Karpas-422 (cell line): Measurements from ENCODE around the gene CCL22. TPM values are rescaled to one million over a fixed set of nuclear protein-coding genes. Genes with fewer than 3 reads are reported as not detected.
"Not testable (repeated sequence)": the region's sequence is repeated elsewhere in the genome, so short reads cannot be mapped to it uniquely, and the experiment has no call there.

ENCODE experiments used
- DNase-seq: peaks from one replicate; pipeline ENCODE4 v3.0.0-alpha.2; 2015
- H2AFZ ChIP-seq: fragments of 200-600 bp; sonication (generic); 2 replicates; pipeline ENCODE4 v1.6.1; 2014; ENCODE audit warnings: antibody characterized with exemption, low read length, mixed read lengths
- H3K27ac ChIP-seq: fragments of 200-600 bp; sonication (generic); 2 replicates; pipeline ENCODE4 v1.5.1; 2014; ENCODE audit warnings: mild to moderate bottlenecking, low read length, moderate library complexity
- H3K27me3 ChIP-seq: fragments of 200-600 bp; sonication (generic); 2 replicates; pipeline ENCODE4 v1.6.1; 2014; ENCODE audit warnings: low read length, mixed read lengths
- H3K36me3 ChIP-seq: fragments of 200-600 bp; sonication (generic); 2 replicates; pipeline ENCODE4 v1.6.1; 2014; ENCODE audit warnings: low read length, mixed read lengths; ENCODE audit not compliant: insufficient read depth
- H3K4me1 ChIP-seq: fragments of 200-600 bp; sonication (generic); 2 replicates; pipeline ENCODE4 v1.6.1; 2014; ENCODE audit warnings: mild to moderate bottlenecking, low read length, mixed read lengths
- H3K4me2 ChIP-seq: fragments of 200-600 bp; sonication (generic); 2 replicates; pipeline ENCODE4 v1.6.1; 2014; ENCODE audit warnings: low read length, low read depth, mild to moderate bottlenecking; ENCODE audit not compliant: poor library complexity, severe bottlenecking
- H3K4me3 ChIP-seq: fragments of 200-600 bp; sonication (generic); 2 replicates; pipeline ENCODE4 v1.5.1; 2014; ENCODE audit warnings: mild to moderate bottlenecking, antibody characterized with exemption, low read length, mixed read lengths
- H3K79me2 ChIP-seq: fragments of 200-600 bp; sonication (generic); 2 replicates; pipeline ENCODE4 v1.6.1; 2014; ENCODE audit warnings: mild to moderate bottlenecking, low read length, mixed read lengths
- H3K9ac ChIP-seq: fragments of 200-600 bp; sonication (generic); 2 replicates; pipeline ENCODE4 v1.6.0; 2014; ENCODE audit warnings: low read length
- H3K9me2 ChIP-seq: fragments of 200-600 bp; sonication (generic), shearing (Covaris generic); replicated peaks from 2 replicates; pipeline ENCODE4 v1.6.0; 2014; ENCODE audit warnings: mild to moderate bottlenecking, low read length, moderate library complexity; ENCODE audit not compliant: insufficient read depth
- H3K9me3 ChIP-seq: fragments of 300-700, 200-600 bp; sonication (generic); 2 replicates; pipeline ENCODE4 v1.6.1; 2014; ENCODE audit warnings: low read length, mixed read lengths
- H4K20me1 ChIP-seq: fragments of 200-600 bp; sonication (generic); 2 replicates; pipeline ENCODE4 v1.6.1; 2014; ENCODE audit warnings: mild to moderate bottlenecking, antibody characterized with exemption, low read length, low read depth; ENCODE audit not compliant: insufficient read depth
- total RNA-seq: library from RNA; depleted of rRNA; stranded (reverse); fragments of >200 nt; shearing (Covaris generic); gene quantifications from 2 replicates; pipeline ENCODE4 v1.2.3, GENCODE V29; 2014; ENCODE audit warnings: low replicate concordance

The CCL22 gene
- total RNA-seq, 1 experiment from 2014 or later = not detected

DNA sequence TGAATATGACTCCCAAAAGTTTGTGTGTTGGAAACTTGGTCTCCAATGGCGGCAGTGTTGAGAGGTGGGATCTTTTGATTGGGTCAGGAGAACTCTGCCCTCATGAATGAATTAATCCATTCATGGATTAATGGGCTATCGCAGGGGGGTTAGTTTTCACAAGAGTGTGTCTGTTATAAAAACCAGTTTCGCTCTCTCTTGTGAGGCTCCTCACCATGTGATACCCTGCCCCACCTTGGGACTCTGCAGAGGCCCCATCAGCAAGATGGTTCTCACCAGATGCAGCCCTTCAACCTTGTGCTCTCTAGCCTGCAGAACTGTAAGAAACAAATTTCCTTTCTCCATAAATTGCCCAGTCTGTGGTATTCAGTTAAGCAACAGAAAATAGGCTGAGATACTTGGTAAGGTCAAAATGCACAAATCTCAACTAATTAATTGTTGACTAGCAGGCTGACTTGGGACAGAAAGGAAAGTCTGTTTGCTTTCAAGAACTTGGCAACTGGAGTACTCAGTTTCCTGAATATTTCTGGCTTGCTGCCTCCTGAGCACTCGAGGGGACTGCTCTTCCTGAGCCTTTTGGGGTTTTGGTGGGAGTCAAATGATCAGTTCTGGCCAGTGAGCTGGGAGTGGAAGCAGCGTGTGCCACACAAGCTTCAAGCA, 32.2 kb downstream of the CCL22 start:
- Histone ChIP-seq H3K9ac (no peak overlapping the region), H2AFZ (no peak overlapping the region), H3K9me2 (no peaks in the 10 kb centered on the region), H3K27ac (no peak overlapping the region), H3K27me3 (peaks cover 7% of the 10 kb centered on the region; the same call in 1 of the 2 replicates), H3K4me3 (no peak overlapping the region), H3K36me3 (no peaks in the 10 kb centered on the region), H3K4me2 (no peak overlapping the region), H3K79me2 (no peaks in the 10 kb centered on the region), H3K9me3 (no peaks in the 10 kb centered on the region), H3K4me1 (no peaks in the 10 kb centered on the region), H4K20me1 (0 out of 2 replicates have a peak, but pooled peaks cover 2% of the 10 kb centered on the region)
- DNase-seq = no peak

DNA sequence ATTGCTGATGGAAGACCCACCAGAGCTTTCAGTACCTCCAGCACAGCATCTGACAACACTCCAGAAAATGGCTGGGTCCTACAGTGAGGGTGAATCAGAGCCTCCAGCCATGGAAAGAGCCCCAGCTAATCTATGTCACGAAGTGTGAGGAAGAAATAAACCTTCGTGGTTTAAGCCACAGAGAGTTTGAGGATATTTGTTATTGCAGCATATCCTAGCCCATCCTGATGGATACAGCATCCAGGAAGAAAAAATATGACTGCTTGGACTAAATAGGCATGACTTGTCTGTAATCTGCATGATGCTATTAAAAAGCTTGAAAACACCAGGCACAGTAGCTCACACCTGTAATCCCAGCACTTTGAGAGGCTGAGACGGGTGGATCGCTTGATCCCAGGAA, 32.7 kb downstream of the CCL22 start:
- H4K20me1 ChIP-seq = no peaks in the 10 kb centered on the region

DNA sequence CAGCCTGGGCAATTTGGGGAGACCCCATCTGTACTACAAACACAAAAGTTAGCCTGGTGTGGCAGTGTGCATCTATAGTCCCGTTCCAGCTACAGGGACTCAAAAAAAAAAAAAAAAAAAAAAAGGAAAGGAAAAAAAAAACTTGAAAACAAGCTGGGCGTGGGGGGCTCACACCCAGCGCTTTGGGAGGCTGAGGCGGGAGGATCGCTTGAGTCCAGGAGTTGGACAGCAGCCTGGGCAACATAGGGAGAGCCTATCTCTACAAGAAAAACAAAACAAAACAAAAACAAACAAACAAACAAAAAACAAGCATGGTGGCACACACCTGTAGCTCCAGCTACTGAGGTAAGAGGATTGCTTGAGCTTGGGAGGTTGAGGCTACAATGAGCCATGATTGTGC, 33.1 kb downstream of the CCL22 start:
- Histone ChIP-seq H3K9ac (no peak overlapping the region), H4K20me1 (no peaks in the 10 kb centered on the region), H3K27ac (no peak overlapping the region), H3K36me3 (no peaks in the 10 kb centered on the region), H3K27me3 (peaks cover 7% of the 10 kb centered on the region; the same call in 1 of the 2 replicates), H3K9me2 (no peaks in the 10 kb centered on the region), H3K9me3 (no peaks in the 10 kb centered on the region), H2AFZ (no peak overlapping the region), H3K4me3 (no peak overlapping the region), H3K4me1 (no peaks in the 10 kb centered on the region), H3K4me2 (no peak overlapping the region), H3K79me2 (no peaks in the 10 kb centered on the region)
- DNase-seq = no peak

More for the DNA sequence above, 32.7 kb downstream of the CCL22 start:
- no peak overlapping the region for H3K4me3 ChIP-seq
- H3K4me2 ChIP-seq = no peak overlapping the region
- no peak overlapping the region for H2AFZ ChIP-seq
- no peaks in the 10 kb centered on the region for H3K9me3 ChIP-seq
- no peaks in the 10 kb centered on the region for H3K36me3 ChIP-seq
- H3K27ac ChIP-seq = no peak overlapping the region
- DNase-seq = no peak
- H3K4me1 ChIP-seq = no peaks in the 10 kb centered on the region
- H3K79me2 ChIP-seq = no peaks in the 10 kb centered on the region
- H3K9ac ChIP-seq = no peak overlapping the region
- H3K27me3 ChIP-seq = peaks cover 7% of the 10 kb centered on the region; the same call in 1 of the 2 replicates
- no peaks in the 10 kb centered on the region for H3K9me2 ChIP-seq

DNA sequence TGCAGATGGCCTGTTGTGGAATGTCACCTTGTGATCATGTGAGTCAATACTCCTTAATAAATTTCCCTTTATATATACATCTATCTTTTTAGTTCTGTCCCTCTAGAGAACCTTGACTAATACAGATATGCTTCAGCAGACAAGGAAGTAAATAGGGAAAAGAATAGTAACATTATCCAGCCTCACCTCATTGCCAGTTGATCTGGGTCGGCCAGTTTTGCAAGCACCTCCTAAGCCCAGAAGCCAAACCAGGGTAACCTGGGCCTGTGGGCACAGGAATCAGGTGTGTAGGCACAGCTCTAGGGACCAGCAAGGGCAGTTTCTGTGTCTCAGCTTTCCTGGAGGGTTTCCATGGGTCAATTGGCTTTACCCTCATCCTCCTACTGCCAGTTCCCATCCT, 34.1 kb downstream of the CCL22 start:
- no peaks in the 10 kb centered on the region for H3K79me2 ChIP-seq
- H3K27ac ChIP-seq = no peak overlapping the region
- H3K4me1 ChIP-seq = no peaks in the 10 kb centered on the region
- no peak for DNase-seq
- H3K4me2 ChIP-seq = no peak overlapping the region
- H3K9me2 ChIP-seq = no peaks in the 10 kb centered on the region
- H3K27me3 ChIP-seq = peaks cover 7% of the 10 kb centered on the region; the same call in 1 of the 2 replicates
- H3K9me3 ChIP-seq = no peaks in the 10 kb centered on the region
- H4K20me1 ChIP-seq = no peaks in the 10 kb centered on the region
- H3K36me3 ChIP-seq = no peaks in the 10 kb centered on the region
- H3K4me3 ChIP-seq = no peak overlapping the region
- no peak overlapping the region for H3K9ac ChIP-seq
- H2AFZ ChIP-seq = no peak overlapping the region

DNA sequence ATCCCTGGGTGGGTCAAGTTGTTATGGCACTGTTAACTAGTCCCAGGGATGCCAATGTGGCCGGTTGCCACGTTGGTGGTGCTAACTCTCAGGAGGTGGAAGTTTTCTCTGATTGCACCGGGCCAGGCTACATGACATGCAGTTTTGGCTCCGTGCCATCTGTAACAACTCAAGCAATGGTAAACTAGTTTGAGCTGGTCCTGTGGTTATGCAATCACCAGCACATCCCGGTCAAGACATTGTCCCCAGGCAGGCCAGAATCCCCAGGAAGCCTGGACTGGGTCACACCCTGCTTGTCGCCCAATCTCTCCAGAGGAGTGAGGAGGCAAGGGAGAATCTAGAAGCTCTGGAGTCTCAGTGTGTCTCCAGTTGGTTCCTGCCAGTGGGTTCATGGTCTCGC, 35.9 kb downstream of the CCL22 start:
- DNase-seq = no peak
- no peaks in the 10 kb centered on the region for H3K9me2 ChIP-seq
- no peak overlapping the region for H2AFZ ChIP-seq

DNA sequence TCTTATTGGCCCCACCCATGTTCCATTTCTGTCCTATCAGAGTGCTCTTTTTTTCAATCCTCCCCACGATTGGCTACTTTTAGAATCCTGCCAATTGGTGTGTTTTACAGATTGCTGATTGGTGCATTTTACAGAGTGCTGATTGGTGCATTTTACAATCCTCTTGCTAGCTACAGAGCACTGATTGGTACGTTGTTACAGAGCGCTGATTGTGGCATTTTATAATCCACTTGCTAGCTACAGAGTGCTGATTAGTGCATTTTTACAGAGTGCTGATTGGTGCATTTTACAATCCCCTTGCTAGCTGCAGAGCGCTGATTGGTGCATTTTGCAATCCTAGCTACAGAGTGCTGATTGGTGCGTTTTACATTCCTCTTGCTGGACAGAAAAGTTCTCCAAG, 36.4 kb downstream of the CCL22 start:
- H3K9me2 ChIP-seq = no peaks in the 10 kb centered on the region
- no peak for DNase-seq
- H3K4me3 ChIP-seq = no peak overlapping the region
- H2AFZ ChIP-seq = no peak overlapping the region
- H3K4me2 ChIP-seq = no peak overlapping the region
- no peak overlapping the region for H3K27ac ChIP-seq
- H3K36me3 ChIP-seq = no peaks in the 10 kb centered on the region
- no peaks in the 10 kb centered on the region for H4K20me1 ChIP-seq
- H3K9me3 ChIP-seq = no peaks in the 10 kb centered on the region
- no peaks in the 10 kb centered on the region for H3K79me2 ChIP-seq
- H3K27me3 ChIP-seq = no peaks in the 10 kb centered on the region
- no peak overlapping the region for H3K9ac ChIP-seq
- no peaks in the 10 kb centered on the region for H3K4me1 ChIP-seq

More for the DNA sequence above, 35.9 kb downstream of the CCL22 start:
- Histone ChIP-seq H3K79me2 (no peaks in the 10 kb centered on the region), H3K9ac (no peak overlapping the region), H3K4me2 (no peak overlapping the region), H3K4me1 (no peaks in the 10 kb centered on the region), H3K27ac (no peak overlapping the region), H3K9me3 (no peaks in the 10 kb centered on the region), H4K20me1 (no peaks in the 10 kb centered on the region), H3K36me3 (no peaks in the 10 kb centered on the region), H3K4me3 (no peak overlapping the region), H3K27me3 (no peaks in the 10 kb centered on the region)

DNA sequence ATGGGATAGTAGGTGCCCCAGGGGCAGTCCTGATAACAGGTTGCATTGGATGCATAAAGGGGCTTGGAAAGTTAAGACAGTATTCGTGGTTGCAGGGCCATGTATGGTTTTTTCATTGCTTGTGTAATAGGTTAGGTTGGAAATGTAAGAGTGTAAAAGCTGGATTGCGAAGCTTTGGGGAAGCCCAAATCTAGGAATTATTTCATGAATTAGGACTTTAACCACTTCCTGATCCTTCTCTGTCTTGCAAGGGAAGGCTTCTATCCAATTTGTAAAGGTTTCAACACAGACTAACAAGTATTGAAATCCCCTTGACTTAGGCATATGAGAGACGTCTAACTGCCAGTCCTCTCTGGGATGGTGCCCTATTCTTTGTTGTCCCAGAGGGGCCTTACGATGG, 38.2 kb downstream of the CCL22 start:
- Histone ChIP-seq H3K36me3 (no peaks in the 10 kb centered on the region), H3K9ac (no peak overlapping the region), H3K4me2 (no peak overlapping the region), H3K27ac (no peak overlapping the region), H3K27me3 (no peaks in the 10 kb centered on the region), H3K9me3 (no peaks in the 10 kb centered on the region), H3K4me3 (no peak overlapping the region), H2AFZ (no peak overlapping the region), H4K20me1 (no peaks in the 10 kb centered on the region), H3K9me2 (no peaks in the 10 kb centered on the region), H3K79me2 (no peaks in the 10 kb centered on the region), H3K4me1 (no peaks in the 10 kb centered on the region)
- DNase-seq = no peak

DNA sequence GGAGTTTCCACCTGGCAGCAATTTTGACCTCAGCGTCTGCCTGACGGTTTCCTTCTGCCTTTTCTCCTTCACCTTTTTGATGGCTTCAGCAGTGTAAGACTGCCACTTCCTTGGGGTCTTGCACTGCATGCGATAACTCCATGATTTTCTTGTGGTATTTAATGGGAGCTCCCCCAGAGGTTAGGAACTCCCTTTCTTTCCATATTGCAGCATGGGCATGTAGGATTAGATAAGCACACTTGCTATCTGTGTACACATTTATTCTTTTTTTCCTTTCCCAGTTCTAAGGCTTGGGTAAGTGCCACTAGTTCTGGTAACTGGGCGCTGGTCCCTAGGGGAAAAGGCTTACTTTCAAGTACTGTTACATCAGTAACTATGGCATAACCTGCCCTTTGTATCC, 38.9 kb downstream of the CCL22 start:
- not testable (repeated sequence) for H3K4me3 ChIP-seq, H2AFZ ChIP-seq, DNase-seq, H3K27ac ChIP-seq, H3K4me2 ChIP-seq, H3K9me3 ChIP-seq, H4K20me1 ChIP-seq, H3K9ac ChIP-seq, H3K36me3 ChIP-seq, H3K27me3 ChIP-seq, H3K9me2 ChIP-seq, H3K4me1 ChIP-seq, H3K79me2 ChIP-seq
